Measurements from ENCODE around the gene CDH18. TPM values are rescaled to one million over a fixed set of nuclear protein-coding genes. Genes with fewer than 3 reads are reported as not detected.

Gene CDH18
- total and polyA plus RNA-seq, 2 donors, result 0.05 to 0.24 TPM

DNA sequence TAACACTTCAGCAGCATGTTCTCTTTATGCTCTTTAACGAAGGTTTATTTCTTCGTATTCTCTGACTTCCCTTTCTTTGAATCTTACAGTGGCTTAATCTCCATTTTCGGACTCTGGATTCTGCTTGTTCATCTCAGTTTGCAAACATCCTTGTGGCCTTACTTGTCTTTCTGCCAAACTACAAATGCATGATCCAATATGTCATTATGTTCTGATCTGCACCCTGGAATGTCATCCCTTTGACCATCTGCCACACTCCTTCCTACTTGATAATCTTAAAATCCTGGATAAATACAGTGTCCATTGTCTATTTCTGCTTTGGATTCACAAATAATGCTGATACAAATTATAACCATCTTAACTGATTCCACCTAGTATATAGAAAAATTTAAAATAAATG is 499.2 kb downstream of the CDH18 start:
- Histone ChIP-seq H3K4me3 (ENCODE audit: low read length in 2 of 2) (no peak overlapping the region), H3K27me3 (ENCODE audit: control insufficient read depth in 2 of 2, insufficient read depth in 1 of 2, low read length in 1 of 2) (no peaks in the 10 kb centered on the region), H3K27ac (ENCODE audit: low read depth in 1 of 2, low read length in 1 of 2) (no peak overlapping the region), H3K36me3 (ENCODE audit: control insufficient read depth in 2 of 2, insufficient read depth in 2 of 2, low read length in 1 of 2) (no peaks in the 10 kb centered on the region), H3K4me1 (ENCODE audit: control insufficient read depth in 2 of 2, insufficient read depth in 2 of 2, low read length in 2 of 2) (no peaks in the 10 kb centered on the region), H3K9me3 (ENCODE audit: control insufficient read depth in 2 of 2, insufficient read depth in 1 of 2, low read length in 1 of 2) (peaks cover 0 to 3% of the 10 kb centered on the region in 2 donors)
- no peak for DNase-seq (ENCODE audit: low read depth in 6 of 9, low spot score in 9 of 9)
- 92% methylated on average over 3 of the region's 3 CpGs for WGBS

DNA sequence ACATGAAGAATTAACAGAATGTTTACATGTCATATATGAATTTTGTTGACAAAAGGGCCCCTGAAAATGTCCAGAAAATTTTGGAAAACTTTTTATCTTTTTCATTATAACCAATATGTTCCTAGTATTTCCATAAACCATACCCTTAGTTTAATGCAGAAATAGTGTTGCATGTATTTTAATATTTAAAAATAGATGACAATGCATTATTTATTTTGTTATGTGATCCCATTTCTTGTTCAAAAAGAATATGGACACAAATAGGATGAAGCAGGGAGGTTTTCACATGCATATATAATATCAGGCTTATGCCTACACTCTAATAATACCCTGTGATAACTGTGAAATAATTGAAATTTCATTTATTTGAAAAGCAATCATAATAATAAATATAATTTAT is 500.5 kb downstream of the CDH18 start:
- Histone ChIP-seq H3K36me3 (ENCODE audit: control insufficient read depth in 2 of 2, insufficient read depth in 2 of 2, low read length in 1 of 2) (no peaks in the 10 kb centered on the region), H3K4me3 (ENCODE audit: low read length in 2 of 2) (no peak overlapping the region)
- DNase-seq (ENCODE audit: low read depth in 6 of 9, low spot score in 9 of 9), result no peak

GRCh38 chr5:19479562-19479961 is 508.4 kb downstream of the CDH18 start:
- Histone ChIP-seq H3K9me3 (ENCODE audit: control insufficient read depth in 2 of 2, insufficient read depth in 1 of 2, low read length in 1 of 2) (no peaks in the 10 kb centered on the region), H3K27me3 (ENCODE audit: control insufficient read depth in 2 of 2, insufficient read depth in 1 of 2, low read length in 1 of 2) (no peaks in the 10 kb centered on the region), H3K4me1 (ENCODE audit: control insufficient read depth in 2 of 2, insufficient read depth in 2 of 2, low read length in 2 of 2) (no peaks in the 10 kb centered on the region), H3K4me3 (ENCODE audit: low read length in 2 of 2) (no peak overlapping the region), H3K36me3 (ENCODE audit: control insufficient read depth in 2 of 2, insufficient read depth in 2 of 2, low read length in 1 of 2) (no peaks in the 10 kb centered on the region), H3K27ac (ENCODE audit: low read depth in 1 of 2, low read length in 1 of 2) (no peak overlapping the region)
- WGBS, result 89% methylated on average over 5 of the region's 5 CpGs
- DNase-seq (ENCODE audit: low read depth in 6 of 9, low spot score in 9 of 9), result no peak

More for the DNA sequence above, 500.5 kb downstream of the CDH18 start:
- Histone ChIP-seq H3K9me3 (ENCODE audit: control insufficient read depth in 2 of 2, insufficient read depth in 1 of 2, low read length in 1 of 2) (peaks cover 0 to 3% of the 10 kb centered on the region in 2 donors), H3K4me1 (ENCODE audit: control insufficient read depth in 2 of 2, insufficient read depth in 2 of 2, low read length in 2 of 2) (no peaks in the 10 kb centered on the region), H3K27me3 (ENCODE audit: control insufficient read depth in 2 of 2, insufficient read depth in 1 of 2, low read length in 1 of 2) (no peaks in the 10 kb centered on the region), H3K27ac (ENCODE audit: low read depth in 1 of 2, low read length in 1 of 2) (no peak overlapping the region)

DNA sequence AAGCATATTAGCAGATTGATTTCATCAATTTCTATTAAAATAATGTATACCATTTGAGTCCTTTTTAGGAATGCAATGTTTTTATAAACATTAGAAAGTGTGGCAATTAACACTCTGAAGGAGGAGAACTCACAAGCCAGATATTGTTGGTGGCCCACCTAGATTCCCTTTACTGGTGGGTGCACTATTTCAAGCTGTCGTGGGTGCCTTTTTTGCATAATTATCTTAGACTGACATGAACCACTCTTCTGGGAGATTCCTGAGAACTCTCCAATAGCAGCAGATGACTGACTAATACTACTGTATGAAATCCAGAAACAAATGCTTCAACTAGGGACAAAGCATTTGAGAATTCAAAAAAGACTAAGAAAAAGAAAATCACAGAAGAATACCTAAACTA is 526.0 kb downstream of the CDH18 start:
- no peaks in the 10 kb centered on the region for H3K4me1 ChIP-seq (ENCODE audit: control insufficient read depth in 2 of 2, insufficient read depth in 2 of 2, low read length in 2 of 2)
- WGBS, result 82% methylated on average over 1 of the region's 1 CpG

DNA sequence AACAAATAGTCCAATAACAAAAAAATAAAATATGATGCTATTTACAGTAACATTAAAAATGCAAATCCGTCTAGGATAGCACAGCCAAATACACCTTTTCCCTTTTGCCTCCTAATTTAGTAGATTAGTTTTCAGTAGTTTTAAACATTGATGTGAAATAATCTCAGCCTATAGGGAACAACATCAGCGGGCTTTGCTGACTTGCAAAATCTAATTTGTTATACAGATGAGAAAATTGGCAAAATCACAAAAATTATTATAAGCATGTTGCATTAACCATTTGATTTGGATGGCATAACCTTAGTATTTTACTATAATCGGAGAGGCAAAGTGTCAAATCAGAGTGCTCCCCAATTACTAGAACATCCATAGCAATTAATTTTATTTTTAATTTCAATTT is 563.5 kb downstream of the CDH18 start:
- no peak for DNase-seq (ENCODE audit: low read depth in 6 of 9, low spot score in 9 of 9)
- WGBS, result 90% methylated on average over 3 of the region's 3 CpGs
- no peaks in the 10 kb centered on the region for H3K4me1 ChIP-seq (ENCODE audit: control insufficient read depth in 2 of 2, insufficient read depth in 2 of 2, low read length in 2 of 2)
- no peaks in the 10 kb centered on the region for H3K36me3 ChIP-seq (ENCODE audit: control insufficient read depth in 2 of 2, insufficient read depth in 2 of 2, low read length in 1 of 2)
- H3K9me3 ChIP-seq (ENCODE audit: control insufficient read depth in 2 of 2, insufficient read depth in 1 of 2, low read length in 1 of 2), result no peaks in the 10 kb centered on the region
- no peaks in the 10 kb centered on the region for H3K27me3 ChIP-seq (ENCODE audit: control insufficient read depth in 2 of 2, insufficient read depth in 1 of 2, low read length in 1 of 2)
- H3K27ac ChIP-seq (ENCODE audit: low read depth in 1 of 2, low read length in 1 of 2), result no peak overlapping the region
- no peak overlapping the region for H3K4me3 ChIP-seq (ENCODE audit: low read length in 2 of 2)

More for the DNA sequence above, 526.0 kb downstream of the CDH18 start:
- no peak overlapping the region for H3K4me3 ChIP-seq (ENCODE audit: low read length in 2 of 2)
- H3K36me3 ChIP-seq (ENCODE audit: control insufficient read depth in 2 of 2, insufficient read depth in 2 of 2, low read length in 1 of 2), result no peaks in the 10 kb centered on the region
- H3K9me3 ChIP-seq (ENCODE audit: control insufficient read depth in 2 of 2, insufficient read depth in 1 of 2, low read length in 1 of 2), result no peaks in the 10 kb centered on the region
- H3K27me3 ChIP-seq (ENCODE audit: control insufficient read depth in 2 of 2, insufficient read depth in 1 of 2, low read length in 1 of 2), result no peaks in the 10 kb centered on the region
- H3K27ac ChIP-seq (ENCODE audit: low read depth in 1 of 2, low read length in 1 of 2), result no peak overlapping the region
- DNase-seq (ENCODE audit: low read depth in 6 of 9, low spot score in 9 of 9), result no peak
